Transverse colon (tissue), 3 donors: ENCODE data around the gene UPK1B.

Experiments used
- CTCF ChIP-seq, 5 experiments: fragments of 200-600 bp in 3 of 5; fragments of 450-650 bp in 2 of 5; sonication (generic) in 3 of 5; IDR thresholded peaks; 1 replicate in 2 of 5; 2 replicates in 3 of 5; pipeline ENCODE4 v1.5.1; 2016 to 2017; ENCODE audit warnings: antibody characterized with exemption in 5 of 5, inconsistent platforms in 3 of 5, mild to moderate bottlenecking in 2 of 5, moderate library complexity in 1 of 5
- EP300 ChIP-seq: sonication (generic); formaldehyde crosslinking; IDR thresholded peaks from one replicate; pipeline ENCODE4 v1.6.1; 2017; ENCODE audit warnings: antibody characterized with exemption, low read depth

DNA sequence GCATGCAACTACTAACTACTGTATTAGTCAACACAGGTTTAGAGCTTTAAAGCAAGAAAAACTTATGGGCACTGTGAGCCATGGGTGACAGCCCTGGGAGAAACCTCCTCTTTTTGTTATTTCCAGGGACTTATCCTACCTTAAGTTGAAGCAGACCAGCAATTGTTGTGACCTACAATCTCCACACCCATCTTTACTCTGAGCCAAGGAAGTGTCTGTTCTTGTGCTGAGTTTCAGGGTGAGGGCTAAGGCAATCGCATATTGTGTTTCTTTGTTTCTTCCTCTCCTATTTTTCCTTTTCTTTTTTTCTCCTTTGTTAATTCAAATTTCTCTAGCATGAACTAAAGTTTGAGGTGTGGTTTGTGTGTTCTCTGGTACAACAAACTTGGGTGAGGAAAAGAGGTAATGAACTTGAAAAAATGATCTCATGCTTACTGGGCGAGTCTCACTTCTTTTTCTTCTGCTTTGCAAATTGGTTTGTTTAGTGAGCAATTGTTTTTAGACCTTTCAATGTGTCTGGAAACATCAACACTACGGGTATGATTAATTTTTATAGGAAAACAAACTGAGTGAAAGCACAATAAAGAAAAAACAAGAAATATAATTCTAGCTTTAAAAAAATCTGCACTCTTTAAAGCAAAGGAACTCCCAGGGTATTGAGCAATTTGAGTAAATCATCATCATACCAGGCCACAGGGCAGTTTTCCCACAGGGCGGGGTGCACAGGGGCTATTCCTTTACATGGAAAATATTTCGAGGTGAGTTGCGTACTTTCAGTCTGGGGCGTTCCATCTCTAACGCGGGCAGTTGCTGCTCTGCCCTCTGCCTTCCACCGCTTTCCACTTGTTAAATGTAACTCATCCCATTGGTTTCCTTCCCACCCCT is 2.7 kb downstream of the UPK1B start:
- TF ChIP-seq CTCF (IDR thresholded peaks at IDR 0.05): no peak
- TF ChIP-seq EP300: no peak
